GM12865 (cell line): Measurements from ENCODE around the gene SGCD.

Experiments
- DNase-seq: peaks from one replicate; pipeline ENCODE4 v3.0.0; 2010; ENCODE audit warnings: low read depth
- H3K4me3 ChIP-seq: 2 replicates; pipeline ENCODE4 v1.5.1; 2011; ENCODE audit warnings: mild to moderate bottlenecking, low read depth, low read length, control low read depth
- CTCF ChIP-seq: IDR thresholded peaks from 2 replicates; pipeline ENCODE4 v1.5.1; 2011; ENCODE audit warnings: low read length, control low read depth, low read depth, inconsistent platforms; ENCODE audit not compliant: insufficient read depth; ENCODE audit errors: missing control alignments

The SGCD gene

GRCh38 chr5:156762771-156763170 lies 435.8 kb downstream of the SGCD start:
- TF ChIP-seq CTCF = no peak
- no peak for DNase-seq
- H3K4me3 ChIP-seq = no peak overlapping the region

- no peak for DNase-seq
- TF ChIP-seq CTCF = no peak
- no peak overlapping the region for H3K4me3 ChIP-seq
Measured at GRCh38 chr5:156764176-156764971, 437.4 kb downstream of the SGCD start.

- no peak for TF ChIP-seq CTCF
- no peak overlapping the region for H3K4me3 ChIP-seq
- DNase-seq = no peak
Measured at GRCh38 chr5:156774273-156774672, 447.3 kb downstream of the SGCD start.

- no peak for DNase-seq
- H3K4me3 ChIP-seq = no peak overlapping the region
- no peak for TF ChIP-seq CTCF
Measured at GRCh38 chr5:156778139-156778706, 451.3 kb downstream of the SGCD start.

GRCh38 chr5:156778752-156779151 lies 451.8 kb downstream of the SGCD start:
- no peak for DNase-seq
- no peak overlapping the region for H3K4me3 ChIP-seq
- TF ChIP-seq CTCF = no peak

GRCh38 chr5:156779436-156779835 lies 452.5 kb downstream of the SGCD start:
- TF ChIP-seq CTCF = no peak
- no peak for DNase-seq
- no peak overlapping the region for H3K4me3 ChIP-seq

- TF ChIP-seq CTCF = peak; percentile 2
- DNase-seq = peak; percentile 32
- no peak overlapping the region for H3K4me3 ChIP-seq
Measured at GRCh38 chr5:156783092-156783491, 456.1 kb downstream of the SGCD start.
